Measurements from ENCODE around the gene TMEM232. TPM values are rescaled to one million over a fixed set of nuclear protein-coding genes. Genes with fewer than 3 reads are reported as not detected.
"Not testable (repeated sequence)": the region's sequence is repeated elsewhere in the genome, so short reads cannot be mapped to it uniquely, and the experiment has no call there.

TMEM232 gene
- total RNA-seq, 1 donor, result 1.4 TPM

GRCh38 chr5:110703481-110703880, 23.0 kb downstream of the TMEM232 start:
- no peaks in the 10 kb centered on the region for H3K9me3 ChIP-seq (ENCODE audit: low read depth, low read length)
- H3K4me2 ChIP-seq (ENCODE audit: insufficient read depth, low read length), result no peak overlapping the region

GRCh38 chr5:110702704-110703103, 23.8 kb downstream of the TMEM232 start:
- Histone ChIP-seq H3K79me2 (ENCODE audit: insufficient read depth, low read length) (no peaks in the 10 kb centered on the region), H3K9me3 (ENCODE audit: low read depth, low read length) (no peaks in the 10 kb centered on the region), H3K4me1 (ENCODE audit: insufficient read depth, low read length) (no peaks in the 10 kb centered on the region), H3K4me2 (ENCODE audit: insufficient read depth, low read length) (no peak overlapping the region), H3K27ac (ENCODE audit: low read depth, low read length) (no peak overlapping the region), H4K20me1 (ENCODE audit: insufficient read depth, low read length) (no peaks in the 10 kb centered on the region), H2AFZ (ENCODE audit: low read length) (no peak overlapping the region), H3K27me3 (ENCODE audit: insufficient read depth, low read length) (no peaks in the 10 kb centered on the region), H3K4me3 (ENCODE audit: insufficient read depth, low read length) (no peak overlapping the region), H3K36me3 (ENCODE audit: insufficient read depth, low read length) (no peaks in the 10 kb centered on the region)
- TF ChIP-seq CTCF (IDR thresholded peaks at IDR 0.05; ENCODE audit: extremely low read depth, low read depth, low read length), result no peak
- DNase-seq (ENCODE audit: insufficient read length, low spot score, missing footprints), result no peak

More at GRCh38 chr5:110703481-110703880, 23.0 kb downstream of the TMEM232 start:
- no peaks in the 10 kb centered on the region for H3K4me1 ChIP-seq (ENCODE audit: insufficient read depth, low read length)
- DNase-seq (ENCODE audit: insufficient read length, low spot score, missing footprints), result no peak
- no peaks in the 10 kb centered on the region for H3K27me3 ChIP-seq (ENCODE audit: insufficient read depth, low read length)
- H3K36me3 ChIP-seq (ENCODE audit: insufficient read depth, low read length), result no peaks in the 10 kb centered on the region
- H4K20me1 ChIP-seq (ENCODE audit: insufficient read depth, low read length), result no peaks in the 10 kb centered on the region
- H3K4me3 ChIP-seq (ENCODE audit: insufficient read depth, low read length), result no peak overlapping the region
- H3K27ac ChIP-seq (ENCODE audit: low read depth, low read length), result no peak overlapping the region
- TF ChIP-seq CTCF (IDR thresholded peaks at IDR 0.05; ENCODE audit: extremely low read depth, low read depth, low read length), result no peak
- H2AFZ ChIP-seq (ENCODE audit: low read length), result no peak overlapping the region
- no peaks in the 10 kb centered on the region for H3K79me2 ChIP-seq (ENCODE audit: insufficient read depth, low read length)

GRCh38 chr5:110702300-110702699, 24.2 kb downstream of the TMEM232 start:
- Histone ChIP-seq H3K27ac (ENCODE audit: low read depth, low read length) (no peak overlapping the region), H3K4me1 (ENCODE audit: insufficient read depth, low read length) (no peaks in the 10 kb centered on the region), H3K4me2 (ENCODE audit: insufficient read depth, low read length) (no peak overlapping the region), H3K36me3 (ENCODE audit: insufficient read depth, low read length) (no peaks in the 10 kb centered on the region), H3K27me3 (ENCODE audit: insufficient read depth, low read length) (no peaks in the 10 kb centered on the region), H3K79me2 (ENCODE audit: insufficient read depth, low read length) (no peaks in the 10 kb centered on the region), H2AFZ (ENCODE audit: low read length) (no peak overlapping the region), H3K4me3 (ENCODE audit: insufficient read depth, low read length) (no peak overlapping the region), H3K9me3 (ENCODE audit: low read depth, low read length) (no peaks in the 10 kb centered on the region), H4K20me1 (ENCODE audit: insufficient read depth, low read length) (no peaks in the 10 kb centered on the region)
- TF ChIP-seq CTCF (IDR thresholded peaks at IDR 0.05; ENCODE audit: extremely low read depth, low read depth, low read length), result no peak
- DNase-seq (ENCODE audit: insufficient read length, low spot score, missing footprints), result no peak

GRCh38 chr5:110692669-110693068, 33.8 kb downstream of the TMEM232 start:
- H3K79me2 ChIP-seq (ENCODE audit: insufficient read depth, low read length); H2AFZ ChIP-seq (ENCODE audit: low read length); H3K4me1 ChIP-seq (ENCODE audit: insufficient read depth, low read length); H3K9me3 ChIP-seq (ENCODE audit: low read depth, low read length); H3K4me2 ChIP-seq (ENCODE audit: insufficient read depth, low read length); DNase-seq (ENCODE audit: insufficient read length, low spot score, missing footprints); H3K36me3 ChIP-seq (ENCODE audit: insufficient read depth, low read length); H3K27me3 ChIP-seq (ENCODE audit: insufficient read depth, low read length); H4K20me1 ChIP-seq (ENCODE audit: insufficient read depth, low read length); H3K4me3 ChIP-seq (ENCODE audit: insufficient read depth, low read length); H3K27ac ChIP-seq (ENCODE audit: low read depth, low read length): not testable (repeated sequence)

- not testable (repeated sequence) for H3K4me3 ChIP-seq (ENCODE audit: insufficient read depth, low read length); H3K4me1 ChIP-seq (ENCODE audit: insufficient read depth, low read length); H3K9me3 ChIP-seq (ENCODE audit: low read depth, low read length); DNase-seq (ENCODE audit: insufficient read length, low spot score, missing footprints); H4K20me1 ChIP-seq (ENCODE audit: insufficient read depth, low read length); H2AFZ ChIP-seq (ENCODE audit: low read length); H3K79me2 ChIP-seq (ENCODE audit: insufficient read depth, low read length); H3K27me3 ChIP-seq (ENCODE audit: insufficient read depth, low read length); H3K27ac ChIP-seq (ENCODE audit: low read depth, low read length); H3K36me3 ChIP-seq (ENCODE audit: insufficient read depth, low read length); H3K4me2 ChIP-seq (ENCODE audit: insufficient read depth, low read length)
These were observed 35.9 kb downstream of the TMEM232 start for GRCh38 chr5:110690587-110690986.

Measured in osteoblast (primary cell).